Measurements from ENCODE around the gene IKBKE. TPM values are rescaled to one million over a fixed set of nuclear protein-coding genes. Genes with fewer than 3 reads are reported as not detected.

The IKBKE gene
- total RNA-seq, 4 donors from 2014 or later = 5.7 to 27.0 (median 17.4) TPM

GRCh38 chr1:206510371-206510770, 40.1 kb downstream of the IKBKE start:
- Histone ChIP-seq H3K27me3 (no peaks in the 10 kb centered on the region), H3K9me3 (no peaks in the 10 kb centered on the region), H3K36me3 (no peaks in the 10 kb centered on the region), H3K4me1 (peaks cover 91% of the 10 kb centered on the region), H3K4me3 (no peak overlapping the region), H3K27ac (no peak overlapping the region)
- WGBS = 77% methylated on average over 5 of the region's 5 CpGs
- TF ChIP-seq CTCF (IDR thresholded peaks at IDR 0.05) (no peak), EP300 (IDR thresholded peaks at IDR 0.05) (no peak), POLR2A (IDR thresholded peaks at IDR 0.05) (no peak), POLR2AphosphoS5 (IDR thresholded peaks at IDR 0.05) (no peak)
- no peak for DNase-seq (ENCODE audit: low spot score in 2 of 2)

GRCh38 chr1:206511362-206512057, 41.2 kb downstream of the IKBKE start:
- Histone ChIP-seq H3K4me3 (no peak overlapping the region), H3K4me1 (peaks cover 82% of the 10 kb centered on the region), H3K27ac (peak overlapping the region; percentile 48), H3K27me3 (no peaks in the 10 kb centered on the region), H3K36me3 (no peaks in the 10 kb centered on the region), H3K9me3 (no peaks in the 10 kb centered on the region)
- WGBS = 75% methylated on average over 14 of the region's 14 CpGs
- no peak for DNase-seq (ENCODE audit: low spot score in 2 of 2)
- TF ChIP-seq CTCF (IDR thresholded peaks at IDR 0.05) (no peak), POLR2AphosphoS5 (IDR thresholded peaks at IDR 0.05) (no peak), POLR2A (IDR thresholded peaks at IDR 0.05) (no peak), EP300 (IDR thresholded peaks at IDR 0.05) (no peak)

- no peaks in the 10 kb centered on the region for H3K36me3 ChIP-seq
- H3K9me3 ChIP-seq = no peaks in the 10 kb centered on the region
- 40% methylated on average over 13 of the region's 14 CpGs for WGBS
- no peaks in the 10 kb centered on the region for H3K27me3 ChIP-seq
- H3K4me3 ChIP-seq = no peak overlapping the region
- peaks cover 75% of the 10 kb centered on the region for H3K4me1 ChIP-seq
- peak overlapping the region; percentile 75 for H3K27ac ChIP-seq
- TF ChIP-seq CTCF (IDR thresholded peaks at IDR 0.05) = no peak
- TF ChIP-seq EP300 (IDR thresholded peaks at IDR 0.05) = no peak
- TF ChIP-seq POLR2AphosphoS5 (IDR thresholded peaks at IDR 0.05) = no peak
- TF ChIP-seq POLR2A (IDR thresholded peaks at IDR 0.05) = no peak
- no peak for DNase-seq (ENCODE audit: low spot score in 2 of 2)
Observed at GRCh38 chr1:206512058-206512850, 42.0 kb downstream of the IKBKE start.

GRCh38 chr1:206512851-206513180, 42.5 kb downstream of the IKBKE start:
- no peak for DNase-seq (ENCODE audit: low spot score in 2 of 2)
- H3K27me3 ChIP-seq = no peaks in the 10 kb centered on the region
- peaks cover 74% of the 10 kb centered on the region for H3K4me1 ChIP-seq
- no peak overlapping the region for H3K4me3 ChIP-seq
- no peak for TF ChIP-seq CTCF (IDR thresholded peaks at IDR 0.05)
- no peak for TF ChIP-seq POLR2AphosphoS5 (IDR thresholded peaks at IDR 0.05)
- TF ChIP-seq EP300 (IDR thresholded peaks at IDR 0.05) = no peak
- TF ChIP-seq POLR2A (IDR thresholded peaks at IDR 0.05) = no peak
- peak overlapping the region; percentile 75 for H3K27ac ChIP-seq
- no peaks in the 10 kb centered on the region for H3K9me3 ChIP-seq
- 67% methylated on average over 4 of the region's 4 CpGs for WGBS
- no peaks in the 10 kb centered on the region for H3K36me3 ChIP-seq

All from suprapubic skin (tissue), 4 donors.